Mononuclear cell (primary cell): Measurements from ENCODE around the gene PCCA. TPM values are rescaled to one million over a fixed set of nuclear protein-coding genes. Genes with fewer than 3 reads are reported as not detected.

ENCODE experiments used
- H3K27me3 ChIP-seq: 2 replicates; pipeline ENCODE4 v1.6.0; 2011; ENCODE audit warnings: low read length, control low read depth; ENCODE audit not compliant: insufficient read depth
- H3K4me1 ChIP-seq: 2 replicates; pipeline ENCODE4 v1.5.1; 2011; ENCODE audit warnings: mild to moderate bottlenecking, low read length, control low read depth; ENCODE audit not compliant: insufficient read depth
- H3K4me3 ChIP-seq: 2 replicates; pipeline ENCODE4 v1.5.1; 2011; ENCODE audit warnings: mild to moderate bottlenecking, low read length, moderate library complexity
- H3K9me3 ChIP-seq: 2 replicates; pipeline ENCODE4 v1.5.1; 2011; ENCODE audit warnings: low read depth, mild to moderate bottlenecking, control low read depth, low read length
- total RNA-seq: library from RNA; depleted of rRNA; stranded (reverse); fragments of >200 nt; gene quantifications from one replicate; pipeline ENCODE4 v1.2.3, GENCODE V29; 2012

The PCCA gene
- total RNA-seq, 1 donor, result 7.9 TPM

DNA sequence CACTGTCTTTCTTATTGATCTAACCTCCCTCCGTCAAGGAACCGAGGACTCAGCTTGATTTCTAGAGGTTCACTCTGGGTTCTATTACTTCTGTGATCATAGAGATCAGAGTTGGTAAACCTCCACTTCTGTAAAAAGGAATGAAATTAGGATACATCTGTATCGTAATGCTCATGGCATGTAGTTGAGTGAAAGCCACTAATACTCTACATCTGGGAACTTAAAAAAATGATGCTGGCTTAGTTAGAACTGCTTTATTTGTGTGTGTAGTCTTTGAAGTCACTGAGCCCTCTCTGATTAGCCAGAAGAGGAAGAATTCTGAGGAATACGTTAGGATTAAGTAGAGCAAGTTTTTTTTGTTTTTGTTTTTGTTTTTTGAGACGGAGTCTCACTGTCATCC is 358.9 kb downstream of the PCCA start:
- H3K9me3 ChIP-seq, result no peaks in the 10 kb centered on the region
- H3K4me1 ChIP-seq, result no peaks in the 10 kb centered on the region
- no peaks in the 10 kb centered on the region for H3K27me3 ChIP-seq
- H3K4me3 ChIP-seq, result no peak overlapping the region

DNA sequence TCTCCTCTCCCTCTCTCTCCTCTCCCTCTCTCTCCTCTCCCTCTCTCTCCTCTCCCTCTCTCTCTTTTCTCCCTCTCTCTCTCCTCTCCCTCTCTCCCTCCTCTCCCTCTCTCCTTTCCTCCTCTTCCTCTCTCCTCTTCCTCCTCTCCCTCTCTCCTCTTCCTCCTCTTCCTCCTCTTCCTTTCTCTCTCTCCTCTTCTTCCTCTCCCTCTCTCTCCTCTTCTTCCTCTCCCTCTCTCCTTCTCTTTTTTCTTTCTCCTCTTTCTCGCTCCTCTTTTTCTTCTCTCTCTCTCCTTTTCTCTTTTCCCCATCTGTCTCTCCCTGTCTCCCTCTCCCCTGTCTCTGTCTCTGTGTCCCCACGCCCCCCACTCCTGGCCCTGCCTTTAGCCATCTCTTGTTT is 363.0 kb downstream of the PCCA start:
- Histone ChIP-seq H3K4me3 (no peak overlapping the region), H3K9me3 (no peaks in the 10 kb centered on the region), H3K27me3 (no peaks in the 10 kb centered on the region), H3K4me1 (no peaks in the 10 kb centered on the region)

DNA sequence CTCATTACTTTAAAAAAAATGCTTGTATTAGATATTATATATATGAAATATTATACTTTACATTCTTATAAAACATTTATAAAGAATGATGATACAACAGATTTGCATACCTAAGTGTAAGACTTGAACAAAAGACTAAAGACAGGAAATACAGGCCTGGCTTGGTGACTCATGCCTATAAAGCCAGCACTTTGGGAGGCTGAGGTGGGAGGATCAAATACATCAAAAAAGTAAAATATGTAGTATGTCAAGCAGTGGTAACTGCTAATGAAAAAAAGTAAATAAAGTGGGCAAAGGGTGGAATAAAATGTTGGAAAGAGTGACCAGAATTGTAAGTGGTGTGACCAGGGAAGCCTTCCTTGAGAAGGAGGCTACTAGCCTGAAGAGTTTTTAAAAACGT is 366.0 kb downstream of the PCCA start:
- H3K4me1 ChIP-seq, result no peaks in the 10 kb centered on the region
- no peaks in the 10 kb centered on the region for H3K9me3 ChIP-seq
- H3K4me3 ChIP-seq, result no peak overlapping the region
- no peaks in the 10 kb centered on the region for H3K27me3 ChIP-seq

DNA sequence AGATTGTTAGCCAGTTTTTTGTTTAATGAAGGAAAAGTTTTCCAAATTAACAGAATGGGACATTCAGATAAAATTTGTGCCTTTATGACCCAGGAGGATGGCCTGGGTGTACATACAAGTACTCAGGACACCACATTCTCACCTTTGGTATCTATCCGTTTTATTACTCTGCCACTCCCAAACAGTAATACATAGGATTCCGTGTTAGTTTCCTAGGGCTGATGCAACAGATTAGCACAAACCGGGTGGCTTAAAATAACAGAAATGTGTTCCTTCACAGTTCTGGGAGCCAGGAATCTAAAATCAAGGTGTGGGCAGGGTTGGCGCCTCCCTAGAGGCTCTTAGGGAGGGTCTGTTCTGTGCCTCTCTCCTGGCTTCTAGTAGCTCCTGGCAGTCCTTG is 369.8 kb downstream of the PCCA start:
- H3K4me1 ChIP-seq, result no peaks in the 10 kb centered on the region
- no peaks in the 10 kb centered on the region for H3K27me3 ChIP-seq
- no peaks in the 10 kb centered on the region for H3K9me3 ChIP-seq
- no peak overlapping the region for H3K4me3 ChIP-seq

DNA sequence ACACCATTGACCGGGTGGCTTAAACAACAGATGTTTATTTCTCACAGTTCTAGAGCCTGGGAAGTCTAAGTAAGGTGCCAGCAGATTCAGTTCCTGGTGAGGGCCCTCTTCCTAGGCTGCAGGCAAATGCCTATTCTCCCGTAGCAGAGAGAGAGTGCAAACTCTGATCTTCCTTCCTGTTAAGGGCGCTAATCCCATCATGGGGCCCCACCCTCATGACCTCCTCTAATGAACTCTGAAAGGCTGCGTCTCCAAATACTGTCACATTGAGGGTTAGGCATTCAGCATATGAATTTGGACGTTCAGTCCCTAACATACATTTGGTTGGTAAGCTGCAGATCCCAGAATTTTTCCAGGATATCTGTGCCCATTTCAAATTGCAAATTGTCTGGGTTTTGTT is 370.9 kb downstream of the PCCA start:
- Histone ChIP-seq H3K9me3 (no peaks in the 10 kb centered on the region), H3K27me3 (no peaks in the 10 kb centered on the region), H3K4me1 (no peaks in the 10 kb centered on the region), H3K4me3 (no peak overlapping the region)

DNA sequence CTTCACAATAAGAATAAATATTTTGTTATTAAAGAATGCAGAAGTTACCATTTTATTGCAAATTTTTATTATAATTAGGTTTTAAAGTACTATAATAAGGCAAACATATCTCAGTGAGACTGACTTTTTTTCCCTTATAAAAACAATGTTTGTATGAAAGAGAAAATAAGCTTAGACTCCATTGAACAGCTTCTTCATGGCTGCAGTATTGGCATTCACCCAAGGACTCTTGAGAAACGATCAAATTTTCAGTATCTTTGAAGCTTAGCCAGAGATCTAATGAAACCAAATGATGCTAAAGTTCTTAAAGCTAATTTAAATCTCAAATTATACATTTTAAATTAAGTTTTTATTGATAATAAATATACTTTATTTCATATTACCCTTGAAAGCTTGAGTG is 371.4 kb downstream of the PCCA start:
- no peaks in the 10 kb centered on the region for H3K4me1 ChIP-seq
- no peaks in the 10 kb centered on the region for H3K9me3 ChIP-seq
- H3K27me3 ChIP-seq, result no peaks in the 10 kb centered on the region
- H3K4me3 ChIP-seq, result no peak overlapping the region

DNA sequence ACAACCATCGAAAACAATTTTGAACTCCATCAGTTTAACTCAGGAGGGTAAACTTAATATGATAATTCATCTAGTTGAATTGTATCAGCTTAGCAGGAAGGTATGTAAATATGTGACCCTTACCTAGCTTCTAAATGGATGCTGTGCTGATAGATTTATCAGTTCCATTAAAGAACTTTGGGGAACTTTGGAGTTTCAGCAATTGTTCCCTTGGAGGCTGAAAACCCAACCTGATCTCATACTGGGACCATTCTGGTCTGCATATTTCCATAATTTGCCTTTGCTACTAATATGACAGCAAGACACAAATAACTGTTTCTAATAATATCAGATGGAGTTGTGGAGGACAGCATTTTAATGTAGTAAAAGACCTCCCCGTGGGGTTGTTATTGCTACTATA is 371.9 kb downstream of the PCCA start:
- Histone ChIP-seq H3K4me1 (no peaks in the 10 kb centered on the region), H3K4me3 (no peak overlapping the region), H3K9me3 (no peaks in the 10 kb centered on the region), H3K27me3 (no peaks in the 10 kb centered on the region)

DNA sequence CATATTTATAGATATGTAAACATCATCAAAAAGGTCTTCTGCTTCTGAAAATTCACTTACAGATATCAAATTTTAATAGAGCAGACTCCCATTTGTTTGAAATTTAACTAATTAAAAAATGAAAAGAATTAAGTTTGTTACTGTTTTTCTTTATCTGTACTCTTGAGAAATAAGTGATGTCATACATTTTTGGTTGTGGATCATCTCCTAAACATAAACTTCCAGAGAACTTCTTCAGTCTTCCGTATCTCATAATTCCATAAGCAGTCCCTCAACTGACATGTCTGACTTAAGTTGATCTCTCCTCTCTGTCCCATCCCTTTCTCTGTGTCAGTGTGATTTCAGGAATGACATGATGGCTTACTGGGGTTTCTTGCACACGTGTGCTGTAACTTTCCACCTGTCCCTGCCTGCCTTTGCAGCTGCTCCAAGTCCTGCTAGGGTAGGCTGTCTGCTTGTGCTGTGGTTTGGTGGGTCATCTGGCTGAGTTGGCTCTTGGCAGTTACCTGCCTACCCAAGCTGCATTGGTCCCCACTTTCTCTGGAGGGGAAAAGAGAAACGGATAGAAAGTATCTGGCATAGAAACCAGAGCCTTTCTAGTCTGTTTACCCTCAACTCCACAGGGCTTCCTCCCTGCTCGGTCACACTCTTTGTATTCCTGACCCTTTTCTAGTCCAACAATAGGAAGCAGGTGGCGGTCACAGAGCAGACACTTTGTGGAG is 372.6 kb downstream of the PCCA start:
- H3K9me3 ChIP-seq, result no peaks in the 10 kb centered on the region
- no peaks in the 10 kb centered on the region for H3K4me1 ChIP-seq
- H3K27me3 ChIP-seq, result no peaks in the 10 kb centered on the region
- no peak overlapping the region for H3K4me3 ChIP-seq

DNA sequence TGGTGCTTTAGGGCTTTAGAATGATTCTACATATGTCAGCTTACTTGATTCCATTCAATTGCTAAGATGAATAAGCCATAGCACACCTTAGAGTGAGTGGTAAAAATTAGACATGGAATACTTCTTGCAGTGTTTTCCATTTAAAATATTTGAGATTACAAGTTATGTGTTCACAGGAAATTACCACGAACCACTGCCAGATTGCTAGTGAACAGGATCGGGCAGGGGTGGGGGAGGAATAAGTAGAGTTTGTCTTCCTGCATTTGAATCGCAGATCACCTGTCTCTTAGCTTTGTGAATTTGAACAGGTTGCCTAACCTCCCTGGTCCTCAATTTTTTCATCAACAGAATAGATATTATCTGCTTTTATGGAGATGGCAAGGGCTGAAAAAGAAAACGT is 375.1 kb downstream of the PCCA start:
- no peaks in the 10 kb centered on the region for H3K27me3 ChIP-seq
- H3K9me3 ChIP-seq, result no peaks in the 10 kb centered on the region
- no peaks in the 10 kb centered on the region for H3K4me1 ChIP-seq
- H3K4me3 ChIP-seq, result no peak overlapping the region

DNA sequence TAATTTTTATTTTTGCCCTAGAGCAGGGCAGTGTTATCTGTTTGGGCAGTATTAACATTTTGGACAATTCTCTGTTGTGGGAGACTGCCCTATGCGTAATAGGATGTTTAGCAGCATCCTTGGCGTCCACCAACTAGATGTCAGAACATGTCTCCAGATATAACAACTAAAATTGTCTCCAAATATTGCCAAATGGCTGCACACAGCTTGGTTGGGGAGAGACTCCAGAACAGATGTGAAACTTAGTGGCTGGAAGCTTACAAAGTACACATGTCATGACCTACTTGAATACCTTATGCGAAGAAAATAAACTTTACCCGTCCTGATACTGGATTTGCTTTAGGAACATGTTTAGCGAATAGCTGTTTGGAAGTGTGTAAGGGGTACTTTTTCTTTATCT is 376.7 kb downstream of the PCCA start:
- H3K9me3 ChIP-seq, result no peaks in the 10 kb centered on the region
- H3K27me3 ChIP-seq, result no peaks in the 10 kb centered on the region
- no peaks in the 10 kb centered on the region for H3K4me1 ChIP-seq
- no peak overlapping the region for H3K4me3 ChIP-seq

DNA sequence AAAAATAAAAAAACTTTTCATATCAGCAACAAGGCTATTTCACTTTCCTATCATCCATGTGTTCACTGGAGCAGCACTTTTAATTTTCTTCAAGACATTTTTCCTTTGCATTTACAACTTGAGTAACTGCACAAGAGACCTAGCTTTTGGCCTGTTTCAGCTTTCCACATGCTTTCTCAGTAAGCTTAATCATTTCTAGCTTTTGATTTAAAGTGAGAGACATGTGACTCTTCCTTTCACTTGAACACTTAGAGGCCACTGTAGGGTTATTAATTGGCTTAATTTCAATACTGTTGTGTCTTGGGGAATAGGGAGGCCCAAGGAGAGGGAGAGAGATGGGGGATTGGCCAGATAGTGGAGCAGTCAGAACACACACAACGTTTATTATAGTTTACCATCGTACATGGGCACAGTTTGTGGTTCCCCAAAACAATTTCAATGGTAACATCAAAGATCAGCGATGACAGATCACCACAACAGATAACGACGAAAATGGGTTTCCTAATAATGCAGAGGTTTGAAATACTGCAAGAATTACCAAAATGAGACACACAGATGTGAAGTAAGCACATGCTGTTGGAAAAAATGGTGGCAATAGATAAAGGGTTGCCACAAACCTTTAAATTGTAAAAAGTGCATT is 382.1 kb downstream of the PCCA start:
- H3K27me3 ChIP-seq, result no peaks in the 10 kb centered on the region
- H3K4me3 ChIP-seq, result no peak overlapping the region
- H3K9me3 ChIP-seq, result no peaks in the 10 kb centered on the region
- no peaks in the 10 kb centered on the region for H3K4me1 ChIP-seq

DNA sequence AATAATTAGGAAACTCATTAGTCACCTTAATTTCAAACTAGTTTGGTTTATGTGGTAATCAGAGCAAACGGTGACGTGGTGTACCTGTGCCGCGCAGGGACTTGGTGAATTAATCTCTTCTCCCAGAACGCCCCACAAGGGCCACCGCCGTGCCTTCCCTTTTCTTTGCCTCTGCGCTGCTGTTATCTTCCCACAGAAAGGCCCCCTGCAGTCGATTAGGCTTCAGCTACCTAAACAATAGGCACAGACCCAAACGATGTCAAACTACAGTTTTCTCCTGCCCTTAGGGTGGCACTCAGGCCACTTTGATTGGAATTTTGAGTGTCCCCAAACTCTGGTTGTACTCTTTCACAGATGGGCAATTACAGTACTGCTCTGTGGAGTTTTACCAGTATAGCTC is 384.2 kb downstream of the PCCA start:
- H3K27me3 ChIP-seq, result no peaks in the 10 kb centered on the region
- no peaks in the 10 kb centered on the region for H3K4me1 ChIP-seq
- H3K9me3 ChIP-seq, result no peaks in the 10 kb centered on the region
- H3K4me3 ChIP-seq, result no peak overlapping the region

DNA sequence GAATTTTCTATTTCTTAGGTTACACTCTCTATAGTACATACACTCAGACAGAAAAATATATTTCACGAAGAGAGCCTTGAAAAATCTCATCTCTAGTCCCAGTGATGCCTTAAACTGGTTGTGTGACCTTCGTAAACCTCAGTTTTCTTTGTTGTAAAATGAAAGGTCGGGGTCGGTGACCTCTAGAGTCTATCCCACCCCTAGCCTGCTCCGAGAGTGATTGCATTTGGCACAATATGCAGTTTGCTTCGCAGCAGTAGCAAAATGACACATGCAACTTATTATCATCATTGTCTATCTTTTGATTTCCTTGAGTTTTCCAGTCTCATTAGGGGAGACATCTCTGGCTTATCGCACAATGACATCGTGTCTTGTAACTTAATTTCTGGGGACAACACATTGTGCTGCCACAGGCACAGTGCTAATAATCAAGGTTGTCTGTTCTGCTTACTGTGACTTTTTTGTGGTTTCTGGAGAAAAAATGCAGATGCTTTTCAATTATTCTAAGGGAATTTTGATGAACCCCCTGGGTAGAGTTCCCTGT is 384.7 kb downstream of the PCCA start:
- Histone ChIP-seq H3K4me3 (no peak overlapping the region), H3K4me1 (no peaks in the 10 kb centered on the region), H3K9me3 (no peaks in the 10 kb centered on the region)

DNA sequence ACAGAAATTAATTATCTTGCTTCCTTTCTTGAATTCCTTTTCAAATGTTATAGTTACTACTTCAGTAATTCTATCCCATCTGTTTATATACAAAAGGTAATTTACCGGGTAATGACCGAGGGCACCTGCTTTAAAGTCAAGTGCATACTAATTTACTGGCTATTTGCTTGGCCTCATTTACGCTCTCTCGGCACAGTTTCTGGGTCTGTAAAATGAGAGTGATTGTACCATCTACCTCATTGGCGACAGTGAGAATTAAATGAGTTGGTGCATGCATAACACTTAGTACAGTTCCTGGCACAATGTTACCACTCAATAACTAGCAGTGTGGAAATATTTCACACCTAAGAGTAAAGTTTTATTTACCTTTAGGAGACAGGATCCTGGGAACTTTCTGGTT is 388.1 kb downstream of the PCCA start:
- no peaks in the 10 kb centered on the region for H3K9me3 ChIP-seq
- H3K4me3 ChIP-seq, result no peak overlapping the region
- no peaks in the 10 kb centered on the region for H3K27me3 ChIP-seq
- H3K4me1 ChIP-seq, result no peaks in the 10 kb centered on the region

More for the DNA sequence above, 384.7 kb downstream of the PCCA start:
- H3K27me3 ChIP-seq, result no peaks in the 10 kb centered on the region

DNA sequence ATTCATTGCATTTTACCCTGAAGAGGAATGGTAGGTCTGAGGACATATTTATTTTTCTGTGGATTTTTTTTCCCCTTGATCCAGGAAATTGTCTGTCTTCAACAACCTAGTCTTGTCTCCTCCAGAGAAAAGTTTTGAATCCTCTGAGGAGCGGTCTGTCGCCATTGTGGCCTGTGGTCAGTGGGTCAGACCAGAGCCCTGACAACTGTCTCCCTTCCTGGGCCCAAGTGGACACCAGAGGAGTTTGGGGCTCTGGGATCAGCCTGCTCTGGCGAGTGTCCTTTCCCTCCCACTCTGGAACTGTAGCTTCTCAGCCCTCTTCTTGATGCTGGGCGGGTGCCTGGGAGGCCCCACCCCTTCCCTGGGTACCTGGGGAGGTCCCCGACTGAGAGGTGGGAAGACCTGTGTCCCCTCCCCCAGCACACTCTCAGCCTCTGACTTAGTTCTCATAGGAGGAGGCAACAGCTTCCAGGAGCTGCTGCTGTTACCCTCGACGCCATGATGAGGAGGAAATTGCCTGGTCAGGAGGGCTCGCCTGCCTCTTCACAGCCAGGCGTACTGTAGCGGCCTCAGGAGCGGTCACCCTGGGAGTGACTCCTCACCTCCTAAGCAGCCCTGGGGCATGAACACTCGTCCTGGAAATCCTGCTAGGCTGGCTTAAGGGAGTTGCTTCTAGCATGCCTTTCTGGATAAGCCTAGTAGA is 389.4 kb downstream of the PCCA start:
- Histone ChIP-seq H3K27me3 (no peaks in the 10 kb centered on the region), H3K9me3 (no peaks in the 10 kb centered on the region), H3K4me1 (no peaks in the 10 kb centered on the region), H3K4me3 (no peak overlapping the region)
